ENCODE measurements around the gene GPATCH1. TPM values are rescaled to one million over a fixed set of nuclear protein-coding genes. Genes with fewer than 3 reads are reported as not detected.
"Not testable (repeated sequence)": the region's sequence is repeated elsewhere in the genome, so short reads cannot be mapped to it uniquely, and the experiment has no call there.

Gene GPATCH1
- total RNA-seq, 1 experiment from 2014 or later, result 7.5 TPM

DNA sequence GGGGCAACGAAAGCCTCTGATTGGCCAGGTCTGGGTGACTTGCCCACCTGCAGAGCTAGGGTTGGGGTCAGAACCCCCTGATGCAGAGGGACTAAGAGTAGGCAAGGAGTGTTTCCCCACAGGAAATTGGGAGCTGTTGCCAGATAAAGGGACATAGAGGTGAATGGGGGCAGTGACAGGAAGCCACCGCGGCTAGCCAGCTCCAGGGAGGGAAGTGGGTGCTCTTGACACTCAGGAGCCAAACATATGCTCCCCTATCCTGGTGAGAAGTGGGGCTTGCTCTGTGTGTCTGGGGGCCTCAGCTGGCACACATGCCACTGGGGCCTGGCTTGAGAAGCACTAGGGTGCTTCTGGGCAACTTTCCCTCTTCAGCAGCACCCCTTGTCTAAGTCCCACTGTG is 76.9 kb downstream of the GPATCH1 start:
- DNase-seq (ENCODE audit: low spot score), result no peak

DNA sequence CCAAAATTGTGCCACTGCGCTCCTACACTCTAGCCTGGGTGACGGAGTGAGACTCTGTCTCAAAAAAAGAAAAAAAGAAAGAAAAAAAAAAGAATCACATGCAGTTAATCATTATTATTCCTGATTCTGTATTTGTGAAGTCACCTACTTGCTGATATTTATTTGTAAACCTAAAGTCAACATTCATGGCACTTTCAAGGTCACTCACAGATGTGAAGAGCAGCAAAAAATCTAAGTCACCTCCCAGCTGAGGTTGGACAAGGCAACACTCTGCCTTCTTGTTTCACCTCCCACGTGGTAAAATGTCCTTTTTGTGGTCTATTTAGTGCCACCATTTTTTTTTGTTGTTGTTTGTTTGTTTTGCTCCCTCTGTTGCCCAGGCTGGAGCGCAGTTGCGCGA is 77.4 kb downstream of the GPATCH1 start:
- DNase-seq (ENCODE audit: low spot score), result no peak

DNA sequence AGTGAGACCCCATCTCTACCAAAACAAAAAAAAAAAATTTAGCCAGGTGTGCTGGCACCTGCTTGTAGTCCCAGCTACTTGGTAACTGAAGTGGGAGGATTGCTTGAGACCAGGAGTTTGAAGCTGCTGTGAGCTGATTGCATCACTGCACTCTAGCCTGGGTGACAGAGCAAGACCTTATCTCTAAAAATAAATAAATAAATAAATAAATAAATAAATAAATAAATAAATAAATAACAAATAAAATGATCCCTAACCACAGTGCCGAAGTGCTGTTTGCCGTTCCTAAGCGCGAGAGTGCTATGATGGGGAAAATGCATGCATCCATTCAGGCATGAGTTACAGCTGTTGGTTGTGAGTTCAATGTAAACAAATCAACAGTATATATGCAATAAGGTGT is 78.2 kb downstream of the GPATCH1 start:
- DNase-seq (ENCODE audit: low spot score), result no peak

DNA sequence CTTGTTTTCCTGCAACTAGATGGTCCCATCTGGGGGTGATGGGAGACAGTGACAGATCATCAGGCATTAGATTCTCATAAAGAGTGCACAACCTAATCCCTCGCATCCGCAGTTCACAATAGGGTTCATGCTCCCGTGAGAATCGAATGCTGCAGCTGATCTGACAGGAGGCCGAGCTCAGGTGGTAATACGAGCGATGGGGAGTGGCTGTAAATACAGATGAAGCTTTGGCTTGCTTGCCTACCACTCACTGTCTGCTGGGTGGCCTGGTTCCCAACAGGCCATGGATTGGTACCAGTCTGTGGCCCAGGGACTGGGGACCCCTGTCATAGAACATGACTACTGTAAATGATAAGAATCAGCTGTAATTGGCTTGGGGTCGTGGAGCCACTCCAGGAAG is 78.9 kb downstream of the GPATCH1 start:
- DNase-seq (ENCODE audit: low spot score), result no peak

DNA sequence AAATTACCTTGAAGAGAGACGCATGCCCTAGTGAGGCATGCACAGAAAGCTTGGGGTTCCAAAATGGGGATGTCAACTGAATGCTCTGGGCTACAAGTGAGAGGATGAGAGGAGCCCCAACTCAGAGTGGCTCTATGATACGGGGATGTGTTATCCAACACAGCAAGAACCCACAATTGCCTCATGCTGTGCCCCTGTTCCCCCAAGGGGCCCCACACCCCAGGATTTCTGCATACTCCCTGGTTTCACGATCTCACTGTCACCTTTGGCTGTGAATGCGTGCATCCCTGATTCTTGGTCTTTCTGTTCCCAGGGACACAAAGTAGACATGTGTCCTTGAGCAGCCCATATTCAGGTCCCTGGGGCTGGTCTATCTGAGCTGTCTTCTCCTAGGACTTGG is 80.2 kb downstream of the GPATCH1 start:
- DNase-seq (ENCODE audit: low spot score), result no peak

DNA sequence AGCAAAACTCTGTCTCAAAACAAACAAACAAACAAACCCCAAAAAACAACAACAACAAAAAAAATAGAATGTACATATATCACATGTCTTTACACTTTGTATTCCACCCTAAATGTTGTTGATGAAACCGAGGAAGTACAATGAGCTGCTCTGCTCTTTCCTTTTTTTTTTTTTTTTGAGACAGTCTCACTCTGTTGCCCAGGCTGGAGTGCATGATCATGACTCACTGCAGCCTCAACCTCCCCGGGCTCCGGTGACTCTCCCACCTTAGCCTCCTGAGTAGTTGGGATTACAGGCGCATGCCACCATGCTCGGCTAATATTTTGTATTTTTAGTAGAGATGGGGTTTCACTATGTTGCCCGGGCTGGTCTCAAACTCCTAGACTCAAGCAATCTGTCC is 82.5 kb downstream of the GPATCH1 start:
- DNase-seq (ENCODE audit: low spot score), result no peak

DNA sequence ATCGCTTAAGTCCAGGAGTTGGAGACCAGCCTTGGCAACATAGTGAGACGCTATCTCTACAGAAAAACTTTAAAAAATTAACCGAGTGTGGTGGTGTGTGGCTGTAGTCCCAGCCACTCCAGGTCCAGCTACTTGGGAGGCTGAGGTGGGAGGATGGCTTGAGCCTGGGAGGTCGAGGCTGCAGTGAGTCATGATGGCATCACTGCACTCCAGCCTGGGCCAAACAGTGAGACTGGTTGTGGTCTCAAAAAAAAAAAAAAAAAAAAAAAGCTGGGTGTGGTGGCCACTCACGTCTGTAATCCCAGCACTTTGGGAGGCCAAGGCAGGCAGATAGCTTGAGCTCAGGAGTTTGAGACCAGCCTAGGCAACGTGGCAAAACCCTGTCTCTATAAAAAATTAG is 85.1 kb downstream of the GPATCH1 start:
- not testable (repeated sequence) for DNase-seq (ENCODE audit: low spot score)

DNA sequence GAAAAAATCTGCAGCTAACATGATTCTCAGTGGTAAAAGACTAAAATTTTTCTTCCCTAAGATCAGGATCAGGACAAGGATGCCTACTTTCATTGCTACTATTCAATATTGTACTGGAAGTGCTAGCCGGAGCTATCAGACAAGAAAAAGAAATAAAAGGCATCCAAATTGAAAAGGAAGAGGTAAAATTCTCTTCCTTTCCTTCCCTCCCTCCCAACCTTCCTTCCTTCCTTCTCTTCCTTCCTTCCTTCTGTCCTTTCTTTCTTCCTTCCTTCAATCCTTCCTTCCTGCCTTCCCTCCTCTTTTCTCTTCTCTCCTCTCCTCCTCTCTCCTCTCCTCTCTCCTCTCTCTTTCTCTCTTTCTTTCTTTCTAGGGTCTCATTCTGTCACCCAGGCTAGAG is 86.5 kb downstream of the GPATCH1 start:
- no peak for DNase-seq (ENCODE audit: low spot score)

DNA sequence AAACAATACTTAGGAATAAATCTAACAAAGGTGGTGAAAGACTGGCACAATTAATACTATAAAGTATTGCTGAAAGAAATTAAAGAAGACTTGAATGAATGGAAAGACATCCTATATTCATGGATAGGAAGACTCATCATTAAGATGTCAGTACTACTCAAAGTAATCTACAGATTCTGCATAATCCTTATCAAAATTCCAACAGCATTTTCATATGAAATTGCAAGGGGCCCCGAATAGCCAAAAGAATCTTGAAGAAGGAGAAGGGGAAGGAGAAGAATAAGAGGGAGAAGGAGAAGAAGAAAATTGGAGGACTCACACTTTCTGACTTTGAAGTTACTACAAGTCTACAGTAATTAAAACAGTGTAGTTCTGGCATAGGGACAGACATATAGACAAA is 87.5 kb downstream of the GPATCH1 start:
- no peak for DNase-seq (ENCODE audit: low spot score)

DNA sequence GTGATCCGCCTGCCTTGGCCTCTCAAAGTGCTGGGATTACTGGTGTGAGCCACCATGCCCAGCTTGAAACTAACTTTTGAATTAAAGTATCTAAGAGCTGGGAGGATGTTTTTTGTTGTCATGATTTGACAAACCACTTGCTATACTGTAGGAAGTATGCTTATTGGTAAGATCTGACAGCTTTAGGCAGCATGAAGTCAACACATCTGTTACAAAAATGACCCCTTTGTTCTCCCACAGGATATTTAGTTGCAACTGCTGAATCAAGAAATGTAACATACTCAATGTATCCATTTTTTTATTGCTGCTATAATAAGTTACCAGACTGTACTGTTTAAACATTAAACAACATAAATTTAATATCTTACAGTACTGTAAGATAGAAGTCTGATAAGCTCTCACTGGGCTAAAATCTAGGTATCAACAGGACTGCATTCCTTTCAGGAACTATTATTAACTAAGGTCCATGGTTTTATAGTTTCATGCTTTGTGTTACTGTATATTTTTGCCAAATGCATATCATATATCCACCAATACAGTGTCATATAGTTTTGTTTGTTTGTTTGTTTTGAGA is 90.3 kb downstream of the GPATCH1 start:
- DNase-seq (ENCODE audit: low spot score), result no peak

DNA sequence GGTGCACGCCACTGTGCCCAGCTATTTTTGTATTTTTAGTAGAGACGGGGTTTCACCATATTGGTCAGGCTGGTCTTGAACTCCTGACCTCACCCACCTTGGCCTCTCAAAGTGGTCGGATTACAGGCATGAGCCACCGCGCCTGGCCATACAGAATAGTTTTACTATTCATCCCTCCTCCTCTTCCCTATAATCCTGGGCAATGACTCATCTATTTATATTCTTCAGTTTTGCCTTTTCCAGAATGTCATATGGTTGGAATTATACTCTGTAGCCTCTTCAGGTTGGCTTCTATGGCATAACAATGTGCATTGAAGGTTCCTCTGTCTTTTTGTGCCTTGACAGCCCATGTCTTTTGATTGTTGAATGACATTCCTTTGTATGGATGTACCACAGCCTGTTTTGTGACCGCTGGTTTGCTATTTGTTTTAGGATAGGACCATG is 91.0 kb downstream of the GPATCH1 start:
- peak; percentile 64 for DNase-seq (ENCODE audit: low spot score)

DNA sequence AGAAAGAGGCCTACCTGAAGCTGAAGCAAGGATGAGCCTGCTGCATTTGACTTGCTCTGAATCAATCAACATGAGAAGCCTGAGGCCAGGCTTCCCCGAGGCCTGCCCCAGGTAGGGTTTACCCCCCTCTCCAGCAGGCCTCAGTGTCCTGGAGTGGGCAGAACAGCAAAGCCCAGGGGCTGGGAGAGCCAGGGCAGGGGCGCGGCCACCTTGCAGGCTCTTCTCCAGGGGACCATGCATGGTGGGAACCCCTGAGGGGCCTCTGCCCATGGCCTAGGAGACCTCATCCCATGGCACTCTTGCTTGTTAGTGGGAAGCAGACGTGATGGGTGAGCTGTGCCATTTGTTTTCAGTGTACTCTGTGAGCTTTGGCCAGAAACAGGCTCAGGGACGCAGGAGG is 93.2 kb downstream of the GPATCH1 start:
- DNase-seq (ENCODE audit: low spot score), result no peak

DNA sequence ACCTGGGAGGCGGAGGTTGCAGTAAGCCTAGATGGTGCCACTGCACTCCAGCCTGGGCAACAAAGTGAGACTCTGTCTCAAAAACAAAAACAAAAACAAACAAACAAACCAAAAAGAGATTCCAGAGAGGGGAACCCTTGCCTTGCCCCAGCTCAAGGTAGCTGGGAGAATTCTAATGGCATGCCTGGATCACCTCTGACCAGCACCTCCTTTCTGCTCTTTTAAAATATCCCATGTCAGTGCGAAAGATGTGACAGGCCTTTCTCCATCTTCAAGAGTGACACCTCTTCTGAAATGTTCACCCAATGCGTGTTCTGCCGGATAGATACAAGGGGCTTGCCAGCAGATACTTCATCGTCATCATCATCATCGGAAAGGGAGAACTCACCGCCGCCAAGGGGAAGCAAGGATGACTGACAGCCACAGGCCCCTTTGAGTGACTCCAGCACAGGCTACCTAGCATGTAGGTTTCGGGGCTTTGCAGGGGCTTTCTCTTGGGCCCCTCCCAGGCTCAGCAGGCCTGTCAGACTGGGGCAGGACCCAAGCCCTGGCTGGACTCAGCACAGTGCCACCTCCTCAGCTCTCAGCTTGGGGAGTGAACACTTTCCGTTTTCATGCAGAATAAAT is 94.3 kb downstream of the GPATCH1 start:
- no peak for DNase-seq (ENCODE audit: low spot score)

DNA sequence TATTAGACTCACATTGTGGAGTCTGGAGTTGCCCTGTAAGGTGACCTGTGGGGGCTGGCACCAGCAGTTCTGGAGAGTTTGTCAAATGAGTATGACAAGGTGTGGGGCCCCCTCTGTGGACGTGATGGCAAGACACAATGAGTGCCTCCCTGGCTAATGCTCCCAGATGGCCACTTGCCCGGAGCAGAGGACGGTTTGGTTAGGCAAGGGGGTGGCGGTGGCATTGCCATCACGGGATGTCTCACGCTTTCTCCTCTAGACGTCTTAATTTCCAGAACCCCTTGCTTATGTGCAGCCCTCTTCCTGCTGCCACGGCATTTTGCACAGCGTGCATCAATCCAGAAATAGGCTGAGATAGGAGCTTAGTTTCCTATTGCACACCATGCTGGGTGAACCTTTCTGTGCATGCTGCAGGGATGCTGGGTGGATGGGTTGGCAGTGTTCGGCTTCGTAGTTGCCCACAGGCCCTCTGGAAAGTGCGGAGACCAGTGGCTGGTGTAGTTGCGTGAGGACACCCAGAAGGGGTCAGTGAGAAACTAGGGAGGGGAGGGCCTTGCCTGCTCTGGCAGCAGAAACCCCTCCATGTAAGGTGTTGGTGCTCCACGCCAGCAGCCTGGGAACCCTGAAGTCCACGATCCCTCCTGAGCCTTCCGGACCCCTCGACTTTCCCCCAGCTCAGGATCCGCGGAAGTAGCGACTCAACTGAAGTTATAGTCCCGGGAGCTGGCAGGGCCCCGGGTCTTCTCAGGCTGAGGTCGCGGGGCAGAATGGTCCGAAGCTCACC is 95.1 kb downstream of the GPATCH1 start:
- DNase-seq (ENCODE audit: low spot score), result no peak

DNA sequence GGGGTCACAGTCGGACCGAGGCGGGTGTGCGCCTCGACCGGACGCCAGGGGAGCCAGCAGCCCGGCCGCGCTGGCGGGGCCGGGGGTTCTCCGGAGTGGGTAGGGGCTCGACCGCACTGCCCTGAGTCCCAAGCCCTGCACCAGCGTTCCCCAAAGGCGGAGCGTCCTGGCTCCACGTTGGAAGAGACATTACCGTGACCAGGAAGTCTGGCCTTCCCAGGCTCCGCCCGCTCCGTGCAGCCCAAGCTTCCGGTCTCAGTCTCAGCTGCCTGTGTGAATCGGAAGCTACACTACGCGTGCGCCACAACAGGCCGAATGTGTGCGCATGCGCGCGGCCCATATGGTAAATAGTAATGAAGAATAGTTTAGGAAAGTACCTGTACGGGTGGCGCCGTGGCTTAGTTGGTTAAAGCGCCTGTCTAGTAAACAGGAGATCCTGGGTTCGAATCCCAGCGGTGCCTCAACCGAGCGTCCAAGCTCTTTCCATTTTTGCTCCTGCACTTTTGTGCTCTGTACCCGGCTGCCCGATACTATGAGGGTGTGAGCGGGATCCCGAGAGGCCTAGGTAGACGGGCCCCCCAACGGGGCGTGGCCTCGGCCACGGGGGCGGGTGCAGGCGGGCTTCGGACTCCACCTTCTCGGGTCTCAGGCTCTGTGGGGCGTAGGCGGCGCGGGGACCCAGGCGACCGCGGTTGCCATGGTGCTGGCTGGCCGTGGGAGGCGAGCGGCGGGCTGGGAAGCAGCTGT is 95.9 kb downstream of the GPATCH1 start:
- DNase-seq (ENCODE audit: low spot score), result peak; percentile 100

DNA sequence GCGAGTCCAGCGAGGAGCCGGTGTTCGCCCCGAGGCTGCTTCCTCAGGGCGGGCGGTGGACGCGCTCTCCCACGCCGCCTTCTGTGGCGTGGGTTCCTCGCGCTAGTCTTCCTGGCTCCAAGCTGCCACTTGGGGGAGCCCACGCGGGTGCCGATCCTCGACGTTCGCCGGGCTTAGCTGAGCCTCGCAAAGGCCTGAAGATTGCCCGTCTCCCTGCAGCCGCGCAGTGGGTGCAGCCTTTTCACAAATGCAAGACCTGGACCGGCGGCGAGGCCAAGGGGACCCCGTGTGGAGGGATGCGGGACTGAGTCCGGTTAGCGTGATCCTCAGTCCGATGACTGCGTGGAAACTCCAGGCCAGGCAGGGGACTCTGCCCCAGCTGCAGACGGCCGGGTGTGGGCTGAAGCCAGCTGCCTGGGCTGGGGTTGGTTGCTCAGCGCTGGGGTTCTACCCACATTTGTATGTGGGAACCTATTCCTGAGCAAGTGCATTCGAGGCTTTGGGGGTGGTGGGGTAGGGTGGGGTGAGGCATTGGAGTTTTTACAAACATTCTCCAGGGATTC is 96.5 kb downstream of the GPATCH1 start:
- DNase-seq (ENCODE audit: low spot score), result no peak

Other genes starting within 250 kb of the GPATCH1 start
- not detected in 2 replicates for gene SLC7A9, start 211.4 kb upstream of the GPATCH1 start, total RNA-seq (2014; rRNA removed; shearing (Covaris generic))
- 10.9 and 19.1 TPM in 2 replicates for gene CEP89, start 109.2 kb upstream of the GPATCH1 start, total RNA-seq (2014; rRNA removed; shearing (Covaris generic))
- gene FAAP24, start 108.9 kb upstream of the GPATCH1 start, total RNA-seq (2014; rRNA removed; shearing (Covaris generic)), result 9.8 and 12.5 TPM in 2 replicates
- gene RHPN2, start 16.3 kb upstream of the GPATCH1 start, total RNA-seq (2014; rRNA removed; shearing (Covaris generic)), result 8.0 and 14.6 TPM in 2 replicates
- gene WDR88, start 50.9 kb downstream of the GPATCH1 start, total RNA-seq (2014; rRNA removed; shearing (Covaris generic)), result not detected in 2 replicates
- 11.7 and 17.0 TPM in 2 replicates for gene LRP3, start 113.1 kb downstream of the GPATCH1 start, total RNA-seq (2014; rRNA removed; shearing (Covaris generic))
- not detected in 2 replicates for gene SLC7A10, start 144.7 kb downstream of the GPATCH1 start, total RNA-seq (2014; rRNA removed; shearing (Covaris generic))
- gene CEBPA, start 221.4 kb downstream of the GPATCH1 start, total RNA-seq (2014; rRNA removed; shearing (Covaris generic)), result 2.7 and 4.3 TPM in 2 replicates